ENCODE data around the gene RBM33.

RBM33 gene

DNA sequence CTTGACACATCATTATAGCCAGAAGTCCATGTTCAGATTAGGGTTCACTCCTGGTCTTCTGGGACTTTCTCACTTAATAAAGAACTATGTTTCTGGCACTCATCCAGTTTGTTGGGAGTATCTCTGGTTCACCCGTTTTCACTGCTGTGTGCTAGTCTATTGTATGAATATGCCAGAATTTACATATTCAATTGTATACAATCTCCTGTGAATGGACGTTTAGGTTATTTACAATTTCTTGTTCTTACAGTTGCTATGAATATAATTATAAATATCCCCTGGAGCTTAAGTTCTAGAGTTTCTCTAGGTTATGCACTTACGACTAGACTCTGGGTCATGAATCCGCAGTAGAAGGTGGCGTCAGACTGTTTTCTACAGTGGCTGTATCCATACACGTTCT lies 20.0 kb upstream of the RBM33 start:
- in situ Hi-C loops (cut with HindIII; ENCODE audit: low sequenced_read_pairs): no loop called here

DNA sequence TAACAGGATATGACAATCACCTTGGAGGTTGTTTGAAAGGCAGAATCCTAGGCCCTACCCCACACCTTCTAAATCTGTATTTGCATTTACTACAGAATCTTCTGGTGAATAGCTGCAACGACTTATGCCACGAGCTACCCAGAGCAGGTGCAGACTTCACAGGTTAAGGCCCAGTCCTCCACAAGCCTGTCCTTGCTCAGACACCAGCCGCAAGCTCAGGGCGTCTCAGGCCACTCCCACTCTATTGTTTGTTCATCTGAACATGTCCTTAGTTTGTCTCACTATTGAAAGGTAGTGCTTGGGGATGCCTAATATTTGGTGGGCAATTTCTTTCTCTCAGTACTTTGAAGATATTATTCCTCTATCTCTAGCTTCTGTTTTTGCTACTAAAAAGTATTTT lies 18.9 kb upstream of the RBM33 start:
- in situ Hi-C loops (cut with HindIII; ENCODE audit: low sequenced_read_pairs): no loop called here

DNA sequence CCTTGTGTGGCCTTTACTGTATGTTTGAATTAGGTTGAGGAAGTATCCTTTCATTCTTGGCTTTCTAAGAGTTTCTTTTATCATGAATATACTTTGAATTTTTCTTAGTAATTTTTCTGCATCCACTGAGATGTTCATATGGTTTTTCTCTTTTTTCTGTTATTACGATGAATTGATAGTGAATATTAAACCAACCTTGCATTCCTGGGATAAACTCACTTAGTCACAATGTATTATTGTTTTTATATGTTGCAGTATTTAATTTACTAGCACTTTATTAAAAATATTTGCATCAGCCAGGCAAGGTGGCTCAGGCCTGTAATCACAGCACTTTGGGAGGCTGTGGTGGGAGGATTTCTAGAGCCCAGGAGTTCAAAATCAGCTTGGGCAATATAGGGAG lies 15.3 kb upstream of the RBM33 start:
- in situ Hi-C loops (cut with HindIII; ENCODE audit: low sequenced_read_pairs): no loop called here

DNA sequence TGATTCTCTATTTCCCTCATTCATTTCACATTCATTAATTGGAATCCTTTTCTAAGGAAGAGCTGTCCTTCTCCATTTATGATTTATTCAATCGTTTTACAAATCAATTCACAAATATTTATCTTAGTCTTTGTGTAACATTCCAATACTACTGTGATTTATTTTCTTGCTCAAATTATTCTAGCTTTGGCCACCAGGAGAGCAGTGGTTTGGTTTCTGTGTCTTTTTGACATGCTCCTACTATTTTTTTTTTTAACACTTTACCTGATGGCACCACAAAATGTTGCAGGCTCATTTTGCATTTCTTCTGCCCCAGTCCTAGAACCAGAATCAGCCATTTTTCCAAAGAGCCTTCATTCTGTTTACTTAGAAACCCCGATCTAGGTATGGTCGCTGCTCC lies 13.3 kb upstream of the RBM33 start:
- in situ Hi-C loops (cut with HindIII; ENCODE audit: low sequenced_read_pairs): no loop called here

DNA sequence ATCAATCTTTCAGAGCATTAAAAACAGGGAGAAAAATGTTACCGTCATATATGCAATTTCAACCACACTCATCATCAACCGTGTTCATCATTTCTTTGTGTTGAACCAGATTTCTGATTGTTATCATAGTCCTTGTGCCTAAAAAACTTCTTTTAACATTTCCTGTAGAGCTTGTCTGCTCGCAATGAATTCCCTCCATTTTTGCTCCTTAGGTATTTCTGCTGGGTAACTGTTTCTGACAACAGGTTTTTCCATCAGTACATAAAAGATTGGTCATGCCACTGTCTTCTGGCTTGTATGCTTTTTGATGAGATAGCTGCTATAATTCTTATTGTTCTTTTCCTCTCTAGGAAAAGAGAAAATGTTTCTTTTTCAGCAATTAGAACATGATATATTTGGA lies 8.6 kb upstream of the RBM33 start:
- in situ Hi-C loops (cut with HindIII; ENCODE audit: low sequenced_read_pairs): no loop called here

DNA sequence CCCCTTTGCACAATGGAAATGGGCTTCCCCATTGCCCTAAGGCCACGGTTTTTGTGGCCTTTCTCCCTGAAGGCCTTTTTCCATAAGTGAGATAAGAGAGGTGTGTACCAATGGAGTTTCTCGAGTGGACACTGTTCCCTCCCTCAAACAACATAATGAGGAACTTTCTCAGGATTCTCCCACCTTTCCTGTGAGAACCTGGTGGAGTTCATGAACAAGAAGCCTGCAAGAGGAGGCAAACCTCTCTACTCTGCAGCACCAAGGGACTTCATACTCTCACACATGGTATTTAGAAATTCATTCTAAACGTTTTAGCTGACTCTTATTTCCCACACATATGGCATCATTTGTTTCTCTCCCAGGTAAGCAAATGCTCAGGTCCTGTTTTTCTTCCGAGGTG lies 7.3 kb upstream of the RBM33 start:
- in situ Hi-C loops (cut with HindIII; ENCODE audit: low sequenced_read_pairs): no loop called here

DNA sequence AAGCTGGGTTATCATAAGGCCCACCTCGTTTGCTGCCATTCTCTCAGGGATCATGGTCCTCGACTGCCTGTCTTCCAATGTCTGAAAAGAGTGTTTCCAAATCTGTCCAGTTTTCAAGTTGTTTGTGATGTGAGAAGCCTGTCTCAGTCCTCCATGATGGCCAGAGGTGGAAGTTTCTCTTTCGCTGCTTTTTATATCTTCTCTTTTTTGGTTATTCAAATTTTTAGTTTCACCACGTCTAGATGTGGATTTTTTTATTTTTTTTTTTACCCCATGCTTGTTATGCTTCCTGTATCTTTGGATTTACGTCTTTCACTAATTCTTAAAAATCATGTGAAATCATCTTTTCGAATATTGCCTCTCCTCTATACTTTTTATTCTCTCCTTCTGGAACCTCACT lies 6.1 kb upstream of the RBM33 start:
- in situ Hi-C loops (cut with HindIII; ENCODE audit: low sequenced_read_pairs): no loop called here

DNA sequence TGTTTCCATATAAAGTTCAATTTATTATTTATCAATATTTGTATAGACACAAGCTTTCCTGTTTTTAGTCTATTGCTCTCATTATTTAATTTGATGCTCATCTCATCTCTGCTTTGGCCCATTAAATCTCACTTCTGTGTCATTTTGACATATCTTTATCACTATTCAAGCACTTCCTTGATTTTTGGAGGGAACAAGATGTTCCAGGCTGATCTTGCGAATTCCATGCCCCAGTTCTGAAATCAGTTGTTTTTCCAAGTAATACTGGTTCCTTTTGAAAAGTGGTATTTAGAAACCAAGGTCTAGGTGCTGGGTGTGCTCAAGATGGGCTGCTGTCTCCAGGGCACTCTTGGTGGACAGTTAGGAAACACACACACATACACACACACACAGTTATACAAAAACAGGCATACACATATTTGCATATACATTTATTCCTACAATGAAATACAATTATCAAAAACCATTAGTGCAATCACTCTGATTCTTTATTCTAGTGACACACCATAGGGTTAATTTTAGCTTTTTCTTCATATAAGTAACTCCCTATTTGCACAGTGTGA lies 4.4 kb upstream of the RBM33 start:
- in situ Hi-C loops (cut with HindIII; ENCODE audit: low sequenced_read_pairs): loop anchor here (5.0 kb wide), 2 partner anchors 38 to 98 kb away; no protein-coding TSS in a partner anchor

DNA sequence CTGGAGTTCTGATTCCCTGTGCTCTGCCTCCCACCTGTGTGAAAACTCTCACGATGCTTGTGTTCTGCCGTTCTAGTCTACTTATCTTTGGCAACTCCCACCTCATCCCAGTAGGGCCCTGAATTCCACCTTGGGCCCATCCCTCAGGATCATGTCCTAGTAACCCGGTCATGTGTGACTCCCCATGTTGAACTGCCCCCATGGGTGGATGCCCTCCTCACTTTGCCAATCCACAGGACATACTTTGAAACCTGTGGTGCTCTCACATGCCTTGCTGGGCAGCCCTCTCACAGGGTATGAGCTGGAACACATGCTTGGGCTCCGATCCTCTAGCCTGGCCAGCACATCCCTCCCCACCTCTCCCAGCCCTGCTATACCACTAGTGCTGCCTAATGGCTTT lies 3.8 kb upstream of the RBM33 start:
- in situ Hi-C loops (cut with HindIII; ENCODE audit: low sequenced_read_pairs): loop anchor here (5.0 kb wide), 2 partner anchors 38 to 98 kb away; no protein-coding TSS in a partner anchor

DNA sequence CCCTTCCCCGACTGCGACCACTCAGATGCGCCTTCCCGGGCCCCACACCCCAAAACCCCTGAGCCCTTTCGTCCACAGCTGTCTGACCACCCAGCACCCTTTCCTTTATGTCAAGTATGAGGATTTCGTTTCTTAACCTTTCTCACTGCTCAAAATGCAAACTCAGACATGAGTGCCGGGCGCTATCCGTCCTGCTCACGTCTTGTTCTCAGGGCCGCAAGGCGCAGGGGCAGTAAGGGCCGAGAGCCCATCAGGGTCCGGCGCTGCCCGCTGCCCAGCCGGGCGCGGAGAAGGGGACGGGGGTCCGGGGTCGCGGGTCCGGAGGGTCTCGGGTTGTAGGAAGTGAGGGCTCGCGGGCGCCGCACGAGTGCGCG lies 670 bp upstream of the RBM33 start:
- in situ Hi-C loops (cut with HindIII; ENCODE audit: low sequenced_read_pairs): loop anchor here (5.0 kb wide), 2 partner anchors 41 to 101 kb away; no protein-coding TSS in a partner anchor

DNA sequence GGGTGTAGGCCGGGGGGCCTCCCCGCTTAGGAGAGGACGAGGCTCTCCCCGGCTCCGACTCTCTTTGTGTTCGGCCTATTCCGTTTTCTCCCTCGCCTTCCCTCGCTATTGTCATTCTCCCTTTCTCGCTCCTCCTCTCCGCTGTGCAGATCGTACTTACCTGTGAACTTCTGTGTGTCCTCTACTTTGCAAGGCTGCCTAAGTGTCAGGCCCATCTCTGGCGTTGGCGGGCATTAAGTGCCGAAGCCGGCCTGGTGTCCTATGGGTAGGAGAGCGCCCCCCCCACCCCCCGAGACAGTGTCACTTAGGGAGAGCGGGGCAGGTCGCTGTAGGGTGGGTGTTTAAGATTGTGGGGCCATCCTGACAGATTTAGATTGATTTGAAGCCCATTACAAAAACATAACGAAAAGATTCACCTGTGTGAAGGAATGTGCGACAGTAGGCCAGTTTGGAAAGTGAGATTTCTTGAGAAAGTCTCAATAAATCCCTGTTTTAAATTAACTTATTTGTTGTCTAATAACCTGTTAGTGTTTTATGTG lies 579 bp downstream of the RBM33 start:
- in situ Hi-C loops (cut with HindIII; ENCODE audit: low sequenced_read_pairs): loop anchor here (5.0 kb wide), 2 partner anchors 43 to 103 kb away; no protein-coding TSS in a partner anchor

DNA sequence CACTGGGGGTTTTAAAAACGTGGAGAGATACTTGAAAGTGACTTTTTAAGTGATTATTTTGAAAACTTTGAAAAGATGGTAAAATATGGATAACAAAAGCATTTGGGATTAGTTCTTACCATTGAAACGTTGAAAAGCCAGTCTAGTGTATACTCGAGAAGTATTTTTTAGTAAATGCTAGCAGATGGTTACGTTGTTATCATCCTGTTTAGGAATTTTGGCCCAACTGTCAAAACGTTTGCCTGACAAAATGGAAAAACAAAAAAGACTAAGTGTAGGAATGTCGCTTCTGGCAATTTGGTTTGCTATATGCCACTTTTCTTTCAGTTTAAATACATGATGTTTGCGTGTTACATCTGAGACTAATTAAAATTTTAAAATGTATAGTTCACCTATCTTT lies 1.2 kb downstream of the RBM33 start:
- in situ Hi-C loops (cut with HindIII; ENCODE audit: low sequenced_read_pairs): no loop called here

DNA sequence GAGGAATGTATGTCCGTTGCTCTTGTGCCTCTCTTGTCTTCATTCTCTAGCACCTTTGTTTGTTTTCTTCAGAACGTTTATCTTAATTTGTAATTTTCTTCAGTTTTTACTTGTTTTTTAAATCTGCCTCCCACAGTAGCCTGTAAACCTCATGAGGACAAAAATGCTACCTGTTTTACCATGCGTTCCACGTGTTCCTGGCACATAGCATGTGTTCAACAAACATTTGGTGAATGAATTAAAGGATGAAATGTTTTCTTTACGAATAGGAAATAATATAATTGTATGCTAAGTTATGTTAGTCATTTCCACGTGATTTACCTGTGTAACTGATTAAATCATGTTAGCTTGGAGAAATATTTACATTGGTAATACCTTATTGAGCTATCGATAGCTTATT lies 2.2 kb downstream of the RBM33 start:
- in situ Hi-C loops (cut with HindIII; ENCODE audit: low sequenced_read_pairs): no loop called here

DNA sequence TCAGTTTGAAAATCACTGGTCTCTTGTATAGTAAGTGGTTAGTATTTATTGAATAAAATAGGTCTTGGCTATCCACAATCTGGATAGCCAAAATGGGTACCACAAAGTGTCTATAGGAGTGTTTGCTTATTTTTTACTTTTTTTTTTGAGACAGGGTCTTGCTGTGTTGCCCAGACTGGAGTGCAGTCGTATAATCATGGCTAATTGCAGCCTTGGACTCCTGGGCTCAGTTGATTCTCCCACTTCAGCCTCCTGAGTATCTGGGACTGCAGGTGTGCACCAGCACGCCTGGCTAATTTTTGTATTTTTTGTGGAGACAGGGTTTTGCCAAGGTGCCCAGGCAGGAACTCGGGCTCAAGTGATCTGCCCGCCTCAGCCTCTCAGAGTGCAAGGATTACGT lies 2.8 kb downstream of the RBM33 start:
- in situ Hi-C loops (cut with HindIII; ENCODE audit: low sequenced_read_pairs): no loop called here

DNA sequence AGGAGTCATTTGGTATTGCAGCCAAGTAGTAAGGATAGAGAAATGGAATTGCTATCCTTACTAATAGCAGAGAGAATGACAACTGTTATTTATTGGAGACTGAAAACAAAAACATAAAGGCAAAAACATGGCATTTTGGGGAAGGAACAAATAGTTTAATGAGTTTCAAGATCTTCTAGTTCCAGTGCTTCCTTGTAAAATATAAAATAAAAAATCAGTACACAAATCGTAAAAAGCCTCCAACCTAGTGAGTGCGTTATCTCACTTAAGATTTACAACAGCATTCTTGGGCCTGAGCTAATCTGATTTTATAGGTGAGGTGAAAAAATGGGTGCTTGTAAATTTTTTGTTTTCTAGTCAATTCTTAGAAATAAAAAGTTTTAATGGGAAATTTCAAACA lies 3.3 kb downstream of the RBM33 start:
- in situ Hi-C loops (cut with HindIII; ENCODE audit: low sequenced_read_pairs): no loop called here

DNA sequence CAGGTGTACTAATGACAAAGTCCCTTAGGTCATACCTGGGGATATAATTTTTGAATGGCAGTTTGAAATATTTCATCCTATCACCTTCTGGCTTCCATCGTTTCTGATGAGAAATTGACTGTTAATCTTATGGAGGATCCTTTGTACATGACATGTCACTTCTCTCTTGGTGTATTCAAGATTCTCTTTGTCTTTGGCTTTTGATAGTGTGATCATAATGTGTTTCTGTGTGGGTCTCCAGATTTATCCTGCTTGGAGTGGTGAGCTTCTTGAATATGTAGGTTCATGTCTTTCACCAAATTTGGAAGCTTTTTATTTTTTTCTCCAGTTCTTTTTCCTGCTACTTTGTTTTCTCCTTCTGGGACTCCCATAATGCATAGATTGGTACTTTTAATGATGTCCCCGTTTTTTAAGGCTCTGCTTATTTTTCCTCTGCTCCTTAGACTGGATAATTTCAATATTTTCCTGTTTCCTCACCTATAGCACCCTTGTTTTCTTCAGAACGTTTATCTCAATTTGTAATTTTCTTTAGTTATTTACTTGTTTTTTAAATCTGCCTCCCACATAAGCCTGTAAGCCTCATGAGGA lies 4.4 kb downstream of the RBM33 start:
- in situ Hi-C loops (cut with HindIII; ENCODE audit: low sequenced_read_pairs): no loop called here

DNA sequence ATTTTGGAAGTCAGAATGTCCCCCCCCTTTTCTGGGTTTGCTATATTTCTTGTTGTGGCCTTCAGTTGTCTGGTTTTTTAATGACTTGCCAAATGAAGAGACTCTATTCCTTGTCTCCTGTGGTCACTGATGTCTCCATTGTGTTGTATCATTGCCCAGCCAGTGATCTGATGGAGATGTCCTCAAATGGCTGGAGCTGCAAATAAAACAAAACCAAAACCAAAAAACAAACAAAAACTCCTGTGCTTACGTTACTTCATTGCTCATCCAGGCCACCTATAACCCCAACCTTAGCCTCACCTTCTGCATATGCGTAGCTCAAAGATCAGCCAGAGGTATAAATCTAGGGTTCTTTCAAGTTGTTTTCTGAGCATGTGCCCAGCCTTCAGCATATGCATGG lies 5.1 kb downstream of the RBM33 start:
- in situ Hi-C loops (cut with HindIII; ENCODE audit: low sequenced_read_pairs): no loop called here

DNA sequence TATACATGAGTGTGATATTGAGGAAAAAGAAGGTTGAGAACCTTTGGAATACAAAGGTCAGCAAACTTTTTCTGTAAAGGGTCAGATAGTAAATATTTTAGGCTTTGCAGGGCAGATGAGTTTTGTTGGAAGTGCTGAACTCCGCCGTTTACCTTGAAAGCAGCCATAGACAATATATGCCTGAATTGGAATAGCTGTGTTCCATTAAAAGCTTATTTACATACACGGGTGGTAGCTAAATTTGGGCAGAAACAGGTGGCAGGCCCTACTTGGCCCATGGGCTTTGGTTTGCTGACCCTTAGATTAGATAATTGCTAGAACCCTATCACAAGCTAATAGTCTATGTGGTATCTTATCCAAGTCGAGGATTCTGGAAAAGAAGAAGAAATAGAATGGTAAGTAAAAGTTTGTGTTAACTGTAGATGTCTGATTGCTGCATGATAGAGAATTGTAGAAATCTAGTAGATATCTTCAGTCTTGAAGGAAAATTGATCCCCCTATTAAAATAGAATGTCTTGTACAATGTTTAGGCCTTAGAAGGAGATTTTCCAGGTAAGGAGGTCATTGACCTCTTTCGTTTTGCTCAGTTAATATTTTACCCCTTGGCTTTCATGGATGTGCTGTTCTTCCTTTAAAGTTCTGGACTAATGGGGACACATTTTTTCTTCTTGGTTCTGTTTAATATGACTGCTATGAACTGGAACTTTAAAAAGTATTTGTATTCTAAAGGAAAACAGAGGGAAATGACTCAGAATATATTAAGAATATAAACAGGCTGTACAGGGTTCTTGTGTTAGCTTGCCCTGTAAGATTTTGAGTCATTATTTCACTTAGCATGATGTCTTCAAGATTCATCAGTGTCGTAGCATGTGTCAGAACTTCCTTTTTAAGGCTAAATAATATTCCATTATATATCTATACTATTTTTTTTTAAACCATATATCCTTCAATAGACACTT lies 8.0 kb downstream of the RBM33 start:
- in situ Hi-C loops (cut with HindIII; ENCODE audit: low sequenced_read_pairs): no loop called here

DNA sequence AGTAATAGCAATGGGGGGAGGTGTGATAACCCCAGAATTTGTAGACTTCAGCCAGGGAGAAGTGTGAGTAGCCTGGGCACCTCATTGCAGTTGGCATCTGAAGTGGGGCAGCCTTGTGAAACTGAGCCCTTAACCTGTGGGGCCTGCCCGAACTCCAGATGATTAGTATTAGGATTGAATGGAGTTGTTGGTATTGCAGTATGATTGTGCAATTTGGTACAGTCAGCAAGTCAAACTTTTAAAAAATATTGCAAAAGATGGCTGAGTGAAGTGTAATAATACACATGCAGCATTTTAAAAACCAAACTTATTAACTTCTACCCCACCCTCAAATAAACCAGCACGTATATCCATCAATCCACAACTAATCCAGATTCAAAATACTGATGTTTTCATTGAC lies 9.3 kb downstream of the RBM33 start:
- in situ Hi-C loops (cut with HindIII; ENCODE audit: low sequenced_read_pairs): no loop called here

DNA sequence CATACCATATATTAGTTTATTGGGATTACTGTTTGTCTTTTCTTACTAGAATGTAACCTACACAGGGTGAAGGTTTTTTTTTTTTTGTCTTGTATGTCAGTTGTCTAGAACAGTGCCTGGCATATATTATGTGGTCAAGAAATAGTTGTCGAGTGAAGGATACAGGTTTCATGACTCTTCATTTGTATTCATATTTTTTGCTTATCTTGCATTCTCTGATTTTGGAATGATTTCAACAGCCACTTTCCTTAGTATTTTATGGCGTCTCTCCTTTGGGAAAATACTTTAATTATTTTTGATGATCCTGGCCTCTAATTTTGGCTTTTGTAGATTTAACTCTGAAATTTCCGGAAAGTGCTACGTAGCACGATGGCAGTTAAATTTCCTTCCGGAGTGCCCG lies 12.4 kb downstream of the RBM33 start:
- in situ Hi-C loops (cut with HindIII; ENCODE audit: low sequenced_read_pairs): no loop called here

DNA sequence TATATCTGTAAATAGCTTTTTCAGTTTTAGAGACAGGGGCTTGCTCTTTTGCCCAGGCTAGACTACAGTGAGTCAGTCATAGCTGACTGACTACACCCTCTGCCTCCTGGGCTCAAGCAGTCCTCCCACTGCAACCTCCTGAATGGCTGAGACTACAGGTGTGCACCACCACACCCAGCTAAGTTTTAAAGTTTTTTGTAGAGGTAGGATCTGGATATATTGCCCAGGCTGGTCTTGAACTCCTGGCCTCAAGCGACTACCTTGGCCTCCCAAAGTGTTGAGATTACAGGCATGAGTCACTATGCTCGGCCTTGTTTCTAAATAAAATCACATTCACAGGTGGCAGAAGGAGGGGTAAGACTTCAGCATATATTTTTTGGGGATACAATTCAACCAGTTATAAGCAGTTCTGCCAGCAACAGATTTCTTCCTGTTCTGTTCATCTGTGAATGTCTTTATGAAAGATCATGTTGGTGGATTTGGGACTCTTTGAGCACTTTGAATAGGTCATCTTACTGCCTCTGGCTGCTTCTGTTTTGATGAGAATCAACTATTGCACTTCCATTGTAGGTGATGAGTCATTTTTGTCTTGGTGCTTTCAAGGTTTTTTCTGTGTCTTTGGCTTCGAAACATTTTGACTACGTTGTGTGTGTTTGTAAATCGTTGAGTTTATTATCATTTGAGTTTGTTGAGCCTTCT lies 15.7 kb downstream of the RBM33 start:
- in situ Hi-C loops (cut with HindIII; ENCODE audit: low sequenced_read_pairs): no loop called here

Data from endothelial cell of hepatic sinusoid (primary cell).